Measurements from ENCODE around the gene ADIPOR2.
A peak's percentile ranks its signal among the peaks of the same experiment; 100 is the strongest.
"Not testable (repeated sequence)": the region's sequence is repeated elsewhere in the genome, so short reads cannot be mapped to it uniquely, and the experiment has no call there.

Gene ADIPOR2

GRCh38 chr12:1665366-1665765 is 25.5 kb upstream of the ADIPOR2 start:
- peak; percentile 30 for DNase-seq (ENCODE audit: low spot score)

- peak; percentile 84 for DNase-seq (ENCODE audit: low spot score)
These were observed 24.7 kb upstream of the ADIPOR2 start for GRCh38 chr12:1666215-1666614.

- DNase-seq (ENCODE audit: low spot score), result peak; percentile 41
These were observed 24.1 kb upstream of the ADIPOR2 start for GRCh38 chr12:1666685-1667162.

- peak; percentile 30 for DNase-seq (ENCODE audit: low spot score)
These were observed 21.9 kb upstream of the ADIPOR2 start for GRCh38 chr12:1668833-1669543.

GRCh38 chr12:1670358-1671268 is 20.3 kb upstream of the ADIPOR2 start:
- no peak for DNase-seq (ENCODE audit: low spot score)

- DNase-seq (ENCODE audit: low spot score), result no peak
These were observed 14.8 kb upstream of the ADIPOR2 start for GRCh38 chr12:1676043-1676442.

GRCh38 chr12:1680804-1681492 is 9.9 kb upstream of the ADIPOR2 start:
- DNase-seq (ENCODE audit: low spot score), result no peak

GRCh38 chr12:1681493-1681807 is 9.4 kb upstream of the ADIPOR2 start:
- DNase-seq (ENCODE audit: low spot score), result no peak

- DNase-seq (ENCODE audit: low spot score), result no peak
These were observed 2.7 kb upstream of the ADIPOR2 start for GRCh38 chr12:1688086-1688710.

GRCh38 chr12:1691123-1692007 is 495 bp downstream of the ADIPOR2 start:
- peak; percentile 50 for DNase-seq (ENCODE audit: low spot score)

GRCh38 chr12:1692226-1692625 is 1.4 kb downstream of the ADIPOR2 start:
- no peak for DNase-seq (ENCODE audit: low spot score)

- DNase-seq (ENCODE audit: low spot score), result no peak
These were observed 2.2 kb downstream of the ADIPOR2 start for GRCh38 chr12:1692895-1693610.

- not testable (repeated sequence) for DNase-seq (ENCODE audit: low spot score)
These were observed 4.2 kb downstream of the ADIPOR2 start for GRCh38 chr12:1695097-1695496.

GRCh38 chr12:1695886-1696670 is 5.2 kb downstream of the ADIPOR2 start:
- DNase-seq (ENCODE audit: low spot score), result no peak

GRCh38 chr12:1696800-1697199 is 5.9 kb downstream of the ADIPOR2 start:
- no peak for DNase-seq (ENCODE audit: low spot score)

GRCh38 chr12:1697271-1697670 is 6.4 kb downstream of the ADIPOR2 start:
- DNase-seq (ENCODE audit: low spot score), result no peak

GRCh38 chr12:1698720-1699119 is 7.8 kb downstream of the ADIPOR2 start:
- DNase-seq (ENCODE audit: low spot score), result peak; percentile 43

- no peak for DNase-seq (ENCODE audit: low spot score)
These were observed 11.8 kb downstream of the ADIPOR2 start for GRCh38 chr12:1702713-1703112.

Measured in hematopoietic multipotent progenitor cell treated with erythropoietin and hydrocortisone succinate and interleukin-3 and kit ligand, for 15 days (in vitro differentiated cells).